HG02610 (cell line): ENCODE results near the gene SRSF5.
"Not testable (repeated sequence)": the region's sequence is repeated elsewhere in the genome, so short reads cannot be mapped to it uniquely, and the experiment has no call there.

Experiments used
- ATAC-seq: cut with Tn5 transposase; IDR thresholded peaks from one replicate; pipeline ENCODE4 v1.9.1; 2021; ENCODE audit warnings: mild to moderate bottlenecking, moderate library complexity; ENCODE audit not compliant: unreplicated experiment

Gene SRSF5

DNA sequence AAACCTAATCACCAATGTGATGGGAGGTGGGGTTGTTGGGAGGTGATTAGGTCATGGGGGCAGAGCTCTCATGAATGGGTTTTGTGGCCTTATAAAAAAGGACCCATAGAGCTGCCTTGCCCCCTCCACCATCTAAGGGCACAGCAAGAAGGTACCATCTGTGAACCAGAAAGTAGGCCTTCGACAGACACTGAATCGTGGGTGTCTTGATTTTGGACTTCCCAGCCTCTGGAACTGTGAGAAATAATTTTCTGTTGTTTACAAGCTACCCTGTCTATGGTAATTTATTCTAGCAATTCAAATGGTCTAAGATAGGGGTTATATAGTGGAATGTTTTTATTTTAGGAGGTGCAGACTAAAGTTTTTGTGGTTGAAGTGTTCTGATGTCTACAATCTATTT lies 38.0 kb downstream of the SRSF5 start:
- ATAC-seq, result no peak

DNA sequence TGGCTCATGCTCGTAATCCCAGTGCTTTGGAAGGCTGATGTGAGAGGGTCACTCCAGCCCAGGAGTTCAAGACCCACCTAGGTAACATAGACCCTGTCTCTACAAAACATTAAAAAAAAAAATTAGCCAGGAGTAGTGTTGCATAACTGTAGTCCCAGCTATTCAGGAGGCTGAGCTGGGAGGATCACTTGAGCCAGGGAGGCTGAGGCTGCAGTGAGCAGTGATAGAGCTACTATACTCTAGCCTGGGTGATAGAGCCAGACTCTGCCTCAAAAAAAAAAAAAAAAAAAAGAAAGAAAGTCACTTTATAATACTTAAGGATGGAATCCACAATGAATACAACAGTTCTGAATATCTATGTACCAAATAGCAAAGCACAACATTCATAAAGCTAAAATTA lies 40.2 kb downstream of the SRSF5 start:
- no peak for ATAC-seq

- no peak for ATAC-seq
Observed at GRCh38 chr14:69808919-69809808, 42.2 kb downstream of the SRSF5 start.

DNA sequence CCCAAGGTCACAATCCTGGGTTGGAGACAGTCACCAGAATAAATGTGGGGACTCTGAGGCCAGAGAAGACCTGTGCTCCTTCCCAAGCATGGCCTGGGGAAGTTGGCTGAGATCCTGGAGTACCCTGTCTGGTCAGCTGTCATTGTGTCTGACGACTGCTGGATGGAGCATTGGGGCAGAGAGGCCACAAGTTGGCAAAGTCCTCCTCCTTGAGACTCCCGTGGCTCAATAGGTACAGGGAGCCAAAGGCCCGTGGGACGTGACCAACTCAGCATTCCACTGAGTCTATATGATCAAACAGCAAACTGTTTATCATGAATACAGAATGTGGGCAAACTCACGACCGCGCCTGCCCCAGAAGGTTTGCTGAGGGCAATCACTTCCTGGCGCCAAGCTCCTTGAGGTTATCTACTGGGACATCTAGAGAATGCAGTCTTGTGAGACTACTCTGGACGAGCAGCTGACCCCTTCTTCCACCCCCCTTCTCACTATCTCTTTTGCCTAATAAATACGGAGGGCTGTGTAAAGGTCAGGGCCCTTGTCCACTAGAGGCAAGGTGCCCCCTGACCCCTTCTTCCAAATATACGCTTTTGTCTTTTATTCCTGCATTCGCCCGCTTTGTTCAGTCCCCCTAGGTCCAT lies 44.4 kb downstream of the SRSF5 start:
- no peak for ATAC-seq

GRCh38 chr14:69811868-69812252 lies 44.9 kb downstream of the SRSF5 start:
- ATAC-seq, result no peak

- no peak for ATAC-seq
Observed at GRCh38 chr14:69812711-69813110, 45.8 kb downstream of the SRSF5 start.

DNA sequence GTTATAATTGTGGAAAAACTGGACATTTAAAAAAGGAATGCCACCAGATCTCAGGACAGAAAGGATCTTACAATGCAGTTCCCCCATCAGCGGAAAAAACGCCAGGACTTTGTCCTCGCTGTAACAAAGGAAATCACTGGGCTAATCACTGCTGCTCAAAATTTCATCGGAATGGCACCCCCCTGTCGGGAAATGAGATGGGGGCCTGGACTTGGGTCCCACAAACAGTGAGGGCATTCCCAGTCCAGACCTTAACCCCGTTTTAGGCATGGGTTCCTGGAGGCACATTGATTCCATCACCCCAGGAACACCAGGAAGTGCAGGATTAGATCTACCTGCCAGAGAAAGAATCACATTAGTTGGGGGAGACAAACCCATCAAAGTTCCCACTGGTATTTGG lies 46.4 kb downstream of the SRSF5 start:
- ATAC-seq, result not testable (repeated sequence)

DNA sequence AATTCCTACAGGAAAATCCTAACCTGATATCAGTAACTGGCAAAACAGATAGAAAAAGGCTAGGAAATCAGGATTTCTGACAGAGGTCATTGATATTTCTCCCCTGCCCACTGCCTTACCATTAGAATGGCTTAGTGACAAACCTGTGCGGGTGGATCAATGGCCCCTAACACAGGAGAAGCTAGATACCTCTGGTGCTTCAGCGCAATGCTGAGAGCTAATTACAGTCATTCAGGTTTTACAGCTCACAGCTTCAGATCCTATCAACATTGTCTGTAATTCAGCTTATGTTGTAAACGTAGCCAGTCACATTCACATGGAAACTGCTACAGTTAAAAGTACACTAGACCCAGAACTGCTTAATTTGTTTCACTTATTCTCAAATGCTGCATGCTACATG lies 47.5 kb downstream of the SRSF5 start:
- ATAC-seq, result no peak

DNA sequence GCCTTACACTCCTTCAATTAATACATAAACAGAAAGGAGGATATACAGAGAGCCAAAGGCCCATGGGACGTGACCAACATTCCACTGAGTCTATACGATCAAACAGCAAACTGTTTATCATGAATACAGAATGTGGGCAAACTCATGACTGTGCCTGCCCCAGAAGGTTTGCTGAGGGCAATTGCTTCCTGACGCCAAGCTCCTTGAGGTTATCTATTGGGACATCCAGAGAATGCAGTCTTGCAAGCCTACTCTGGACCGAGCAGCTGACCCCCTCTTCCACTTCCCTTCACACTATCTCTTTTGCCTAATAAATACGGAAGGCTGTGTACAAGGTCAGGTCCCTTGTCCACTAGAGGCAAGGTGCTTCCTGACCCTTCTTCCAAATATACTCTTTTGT lies 48.6 kb downstream of the SRSF5 start:
- no peak for ATAC-seq

- no peak for ATAC-seq
Observed at GRCh38 chr14:69816216-69816615, 49.3 kb downstream of the SRSF5 start.

DNA sequence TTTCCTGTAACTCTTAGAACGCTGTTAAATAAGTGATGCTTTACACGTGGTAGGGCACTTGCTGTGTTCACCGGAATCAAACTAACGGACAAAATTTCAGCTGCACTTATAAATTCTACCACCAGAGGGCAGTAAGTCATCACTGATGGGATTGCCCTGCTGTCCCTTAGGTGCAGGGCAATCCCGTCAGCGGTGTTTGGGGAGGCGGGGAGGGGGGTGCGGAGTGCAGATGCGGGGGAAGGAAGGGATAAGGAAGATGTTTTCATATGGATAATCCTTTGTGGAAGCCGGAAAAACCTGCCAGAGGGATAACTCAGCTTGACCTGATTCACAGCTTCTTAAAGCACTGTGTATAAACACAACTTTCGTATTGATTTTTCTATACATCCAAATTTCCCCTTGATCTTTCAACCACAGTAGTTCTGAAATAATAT lies 51.8 kb downstream of the SRSF5 start:
- ATAC-seq, result no peak

DNA sequence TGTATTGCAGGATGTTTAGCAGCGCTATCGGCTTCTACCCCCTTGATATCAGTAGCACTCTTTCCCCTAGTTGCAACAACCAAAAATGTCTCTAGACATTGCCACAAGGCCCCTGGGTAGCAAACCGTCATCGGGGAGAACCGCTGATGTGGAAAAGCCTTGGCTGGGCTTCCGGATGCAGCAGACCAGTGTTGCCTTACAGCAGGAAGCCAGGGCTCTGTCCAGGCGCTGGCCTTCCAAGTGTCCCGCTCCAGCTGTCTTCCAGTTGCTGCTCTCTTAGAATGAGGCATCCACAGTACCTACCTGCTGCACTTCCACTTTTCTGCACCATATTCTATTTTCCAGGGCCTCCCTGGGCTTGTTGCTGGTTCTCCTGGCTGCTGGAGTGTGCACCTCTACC lies 52.7 kb downstream of the SRSF5 start:
- ATAC-seq, result no peak

DNA sequence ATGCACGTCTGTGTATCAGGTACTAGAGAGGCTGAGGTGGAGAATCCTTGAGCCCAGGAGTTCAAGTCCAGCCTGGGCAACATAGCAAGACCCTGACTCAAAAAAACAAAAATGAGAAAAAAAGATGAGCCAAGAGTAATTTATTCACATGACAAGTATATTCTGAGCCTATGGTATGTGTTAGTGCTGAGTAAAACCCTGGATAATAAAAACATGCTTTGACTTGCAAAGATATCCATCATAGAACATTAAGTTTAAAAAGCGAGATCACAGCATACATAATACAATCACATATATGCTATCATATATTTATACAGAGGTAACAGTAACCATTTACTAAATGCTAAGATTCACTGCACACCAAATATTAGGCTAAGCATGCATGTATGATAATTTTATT lies 54.0 kb downstream of the SRSF5 start:
- no peak for ATAC-seq
